BE2C (cell line): ENCODE measurements around the gene TMEM184A.

Experiments used
- DNase-seq: peaks from one replicate; pipeline ENCODE4 v3.0.0-alpha.2; 2020
- H3K27me3 ChIP-seq: fragments of 250-450 bp; sonication (Bioruptor Pico); 2 replicates; pipeline ENCODE4 v1.5.1; 2020; ENCODE audit warnings: mild to moderate bottlenecking
- H3K36me3 ChIP-seq: fragments of 250-450 bp; sonication (Bioruptor Pico); 2 replicates; pipeline ENCODE4 v1.5.1; 2020; ENCODE audit warnings: mild to moderate bottlenecking
- H3K4me1 ChIP-seq: fragments of 250-450 bp; sonication (Bioruptor Pico); 2 replicates; pipeline ENCODE4 v1.5.1; 2020
- H3K4me3 ChIP-seq: 2 replicates; pipeline ENCODE4 v1.5.1; 2011; ENCODE audit warnings: low read depth, low read length
- H3K9me3 ChIP-seq: fragments of 250-450 bp; sonication (Bioruptor Pico); 2 replicates; pipeline ENCODE4 v1.5.1; 2020
- CTCF ChIP-seq: IDR thresholded peaks from 2 replicates; pipeline ENCODE4 v1.5.1; 2012; ENCODE audit warnings: mild to moderate bottlenecking, low read depth, low read length

The TMEM184A gene

GRCh38 chr7:1557771-1558170 lies 1.8 kb upstream of the TMEM184A start:
- Histone ChIP-seq H3K36me3 (no peaks in the 10 kb centered on the region), H3K9me3 (no peaks in the 10 kb centered on the region), H3K4me3 (no peak overlapping the region), H3K4me1 (no peaks in the 10 kb centered on the region), H3K27me3 (no peaks in the 10 kb centered on the region)
- TF ChIP-seq CTCF: no peak
- DNase-seq: peak; percentile 8

DNA sequence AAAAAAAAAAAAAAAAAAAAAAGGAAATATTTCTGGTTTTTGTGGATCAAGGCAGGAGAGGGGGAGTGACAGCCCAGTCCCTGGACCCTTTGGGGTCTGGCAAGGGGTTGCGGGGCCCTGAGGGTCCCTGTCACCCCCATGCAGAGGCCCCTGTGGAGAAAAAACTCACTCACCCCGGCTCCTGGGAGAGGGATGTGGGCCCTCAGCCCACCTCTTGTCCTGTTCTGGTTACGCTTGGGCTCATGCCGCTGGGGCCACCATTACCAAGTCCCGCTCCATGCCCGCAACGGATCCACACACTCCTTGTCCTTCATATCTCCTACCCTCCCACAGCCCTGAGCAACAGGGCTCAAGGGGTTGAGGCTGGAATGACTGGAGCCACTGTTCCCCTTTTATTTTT lies 1.0 kb upstream of the TMEM184A start:
- Histone ChIP-seq H3K4me3 (no peak overlapping the region), H3K27me3 (no peaks in the 10 kb centered on the region), H3K36me3 (no peaks in the 10 kb centered on the region), H3K9me3 (no peaks in the 10 kb centered on the region), H3K4me1 (no peaks in the 10 kb centered on the region)
- DNase-seq: no peak
- TF ChIP-seq CTCF: no peak

GRCh38 chr7:1555046-1555812 lies 776 bp downstream of the TMEM184A start:
- peak; percentile 35 for DNase-seq
- TF ChIP-seq CTCF: no peak

DNA sequence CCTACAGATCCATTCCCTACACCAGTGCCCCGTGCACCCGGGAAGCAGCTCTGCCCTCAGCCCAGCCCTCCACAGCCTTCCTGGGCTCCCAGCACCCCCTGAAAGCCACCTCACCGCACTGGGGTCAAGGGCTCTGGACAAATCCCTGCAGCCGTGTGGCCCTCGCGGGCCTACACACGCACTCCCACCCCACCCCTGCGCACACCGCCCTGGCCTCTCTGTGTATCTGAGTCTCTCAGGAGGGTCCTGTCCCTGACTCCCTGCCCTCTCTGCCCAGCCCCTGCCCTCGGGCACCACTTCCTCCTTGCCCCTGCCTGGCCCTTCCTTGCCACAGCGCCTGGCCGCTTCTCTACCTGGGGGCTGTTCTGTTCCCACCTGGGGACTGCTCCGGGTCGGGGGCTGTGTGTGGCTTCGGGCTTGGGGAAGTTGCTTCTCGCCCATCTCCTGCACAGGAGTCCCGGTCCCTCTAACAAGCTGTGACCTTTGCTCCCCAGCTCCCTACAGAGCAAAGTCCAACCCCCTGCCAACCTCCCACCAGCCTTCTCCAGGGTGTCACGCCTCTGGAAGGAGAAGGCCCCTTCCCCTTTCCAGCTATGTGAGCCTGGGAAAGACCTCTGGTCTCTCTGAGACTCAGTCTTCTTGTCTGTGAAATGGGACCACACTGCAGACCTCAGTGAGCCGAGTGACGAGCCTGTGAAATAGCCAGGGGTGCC lies 1.5 kb downstream of the TMEM184A start:
- no peaks in the 10 kb centered on the region for H3K4me1 ChIP-seq
- DNase-seq: peak; percentile 11
- H3K4me3 ChIP-seq: no peak overlapping the region
- no peak for TF ChIP-seq CTCF
- H3K9me3 ChIP-seq: no peaks in the 10 kb centered on the region
- H3K27me3 ChIP-seq: no peaks in the 10 kb centered on the region
- no peaks in the 10 kb centered on the region for H3K36me3 ChIP-seq

More at GRCh38 chr7:1555046-1555812, 776 bp downstream of the TMEM184A start:
- H3K27me3 ChIP-seq: no peaks in the 10 kb centered on the region
- no peaks in the 10 kb centered on the region for H3K36me3 ChIP-seq
- H3K9me3 ChIP-seq: no peaks in the 10 kb centered on the region
- H3K4me3 ChIP-seq: no peak overlapping the region
- no peaks in the 10 kb centered on the region for H3K4me1 ChIP-seq

DNA sequence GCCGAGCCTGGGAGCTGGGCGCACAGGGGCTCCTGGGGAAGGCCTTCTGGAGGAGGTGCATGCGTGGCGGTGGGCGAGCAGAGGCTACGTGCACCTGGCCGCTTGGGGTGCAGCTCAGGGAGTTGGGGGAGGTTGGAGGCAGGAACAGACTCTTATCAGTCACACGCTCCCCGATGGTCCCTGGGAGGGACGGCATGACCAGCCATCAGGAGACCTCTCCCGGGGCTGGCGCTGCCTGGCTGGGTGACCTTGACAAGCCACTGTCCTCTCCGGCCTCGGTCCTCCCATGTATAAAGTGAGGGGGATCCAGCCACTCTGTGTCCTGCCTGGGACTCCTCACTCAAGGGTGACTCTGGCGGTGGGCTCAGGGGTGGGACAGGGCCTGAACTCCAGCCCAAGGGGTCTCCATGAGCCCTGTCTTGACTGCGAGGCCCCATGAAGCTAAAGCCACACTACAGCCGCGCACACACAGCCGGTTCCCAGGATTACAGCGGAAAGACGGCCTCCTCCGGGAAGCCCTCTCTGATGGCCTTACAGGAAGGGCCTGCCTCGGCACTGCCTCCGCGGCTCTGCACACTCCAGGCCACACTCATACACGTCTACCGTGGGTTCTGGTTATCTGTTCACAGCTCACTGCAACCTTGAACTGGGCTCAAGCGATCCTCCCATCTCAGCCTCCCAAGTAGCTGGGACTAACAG lies 2.3 kb downstream of the TMEM184A start:
- peak; percentile 13 for DNase-seq
- Histone ChIP-seq H3K4me3 (no peak overlapping the region), H3K4me1 (no peaks in the 10 kb centered on the region), H3K36me3 (no peaks in the 10 kb centered on the region), H3K9me3 (no peaks in the 10 kb centered on the region), H3K27me3 (peaks cover 4% of the 10 kb centered on the region; the same call in 1 of the 2 replicates)
- TF ChIP-seq CTCF: no peak
